ENCODE measurements around the gene SH3GL2.

DNA sequence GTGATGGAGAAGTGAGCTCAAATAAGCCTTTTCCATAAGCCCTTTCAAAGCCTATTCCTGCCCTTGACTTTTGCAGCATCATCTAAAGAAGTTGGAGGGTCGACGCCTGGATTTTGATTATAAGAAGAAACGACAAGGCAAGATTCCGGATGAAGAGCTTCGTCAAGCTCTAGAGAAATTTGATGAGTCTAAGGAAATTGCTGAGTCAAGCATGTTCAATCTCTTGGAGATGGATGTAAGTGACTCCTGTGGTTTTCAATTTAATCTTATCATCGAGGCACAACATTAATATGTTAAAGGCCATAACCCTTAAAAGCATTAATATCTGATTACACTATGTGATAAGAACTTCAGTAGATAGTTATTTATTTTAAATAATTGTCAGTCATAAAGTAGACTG, 210.4 kb downstream of the SH3GL2 start:
- TF ChIP-seq, protein P1, sequence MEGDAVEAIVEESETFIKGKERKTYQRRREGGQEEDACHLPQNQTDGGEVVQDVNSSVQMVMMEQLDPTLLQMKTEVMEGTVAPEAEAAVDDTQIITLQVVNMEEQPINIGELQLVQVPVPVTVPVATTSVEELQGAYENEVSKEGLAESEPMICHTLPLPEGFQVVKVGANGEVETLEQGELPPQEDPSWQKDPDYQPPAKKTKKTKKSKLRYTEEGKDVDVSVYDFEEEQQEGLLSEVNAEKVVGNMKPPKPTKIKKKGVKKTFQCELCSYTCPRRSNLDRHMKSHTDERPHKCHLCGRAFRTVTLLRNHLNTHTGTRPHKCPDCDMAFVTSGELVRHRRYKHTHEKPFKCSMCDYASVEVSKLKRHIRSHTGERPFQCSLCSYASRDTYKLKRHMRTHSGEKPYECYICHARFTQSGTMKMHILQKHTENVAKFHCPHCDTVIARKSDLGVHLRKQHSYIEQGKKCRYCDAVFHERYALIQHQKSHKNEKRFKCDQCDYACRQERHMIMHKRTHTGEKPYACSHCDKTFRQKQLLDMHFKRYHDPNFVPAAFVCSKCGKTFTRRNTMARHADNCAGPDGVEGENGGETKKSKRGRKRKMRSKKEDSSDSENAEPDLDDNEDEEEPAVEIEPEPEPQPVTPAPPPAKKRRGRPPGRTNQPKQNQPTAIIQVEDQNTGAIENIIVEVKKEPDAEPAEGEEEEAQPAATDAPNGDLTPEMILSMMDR (conservative IDR thresholded peaks at IDR 0.05) = no peak
- no peak for TF ChIP-seq ZFX (IDR thresholded peaks at IDR 0.05)

All from C4-2B (cell line).